ENCODE results near the gene PIK3R3.
"Not testable (repeated sequence)": the region's sequence is repeated elsewhere in the genome, so short reads cannot be mapped to it uniquely, and the experiment has no call there.

The PIK3R3 gene

DNA sequence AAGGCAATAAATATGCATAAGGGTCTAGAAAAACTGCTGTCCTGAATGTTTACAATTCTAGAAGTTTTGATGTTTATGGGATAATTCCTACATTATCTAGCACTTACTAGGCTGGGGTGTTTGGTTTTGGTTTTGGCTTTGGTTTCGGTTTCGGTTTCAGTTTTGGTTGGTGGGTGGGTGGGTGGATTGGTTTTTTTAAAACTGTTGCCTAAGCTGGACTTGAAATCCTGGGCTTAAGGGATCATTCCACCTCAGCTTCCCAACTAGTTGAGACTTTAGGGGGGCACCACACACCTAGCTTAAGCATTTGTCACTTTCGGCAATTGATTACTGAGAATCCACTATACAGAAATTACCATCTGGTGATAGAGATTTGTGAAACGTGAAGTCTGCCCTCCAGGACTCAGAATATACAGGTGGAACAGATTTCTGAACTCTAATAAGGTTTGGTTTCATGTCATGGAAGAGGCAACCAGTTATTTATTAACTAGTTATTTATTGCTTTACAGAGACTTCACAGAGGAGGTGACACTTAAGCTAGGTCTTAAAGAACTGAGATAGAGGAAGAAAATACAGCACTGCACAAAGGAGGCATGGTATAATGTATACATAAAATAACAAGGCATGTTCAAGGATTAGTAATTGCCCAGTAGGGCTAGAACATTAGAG is 69.6 kb downstream of the PIK3R3 start:
- TF ChIP-seq, protein P1, sequence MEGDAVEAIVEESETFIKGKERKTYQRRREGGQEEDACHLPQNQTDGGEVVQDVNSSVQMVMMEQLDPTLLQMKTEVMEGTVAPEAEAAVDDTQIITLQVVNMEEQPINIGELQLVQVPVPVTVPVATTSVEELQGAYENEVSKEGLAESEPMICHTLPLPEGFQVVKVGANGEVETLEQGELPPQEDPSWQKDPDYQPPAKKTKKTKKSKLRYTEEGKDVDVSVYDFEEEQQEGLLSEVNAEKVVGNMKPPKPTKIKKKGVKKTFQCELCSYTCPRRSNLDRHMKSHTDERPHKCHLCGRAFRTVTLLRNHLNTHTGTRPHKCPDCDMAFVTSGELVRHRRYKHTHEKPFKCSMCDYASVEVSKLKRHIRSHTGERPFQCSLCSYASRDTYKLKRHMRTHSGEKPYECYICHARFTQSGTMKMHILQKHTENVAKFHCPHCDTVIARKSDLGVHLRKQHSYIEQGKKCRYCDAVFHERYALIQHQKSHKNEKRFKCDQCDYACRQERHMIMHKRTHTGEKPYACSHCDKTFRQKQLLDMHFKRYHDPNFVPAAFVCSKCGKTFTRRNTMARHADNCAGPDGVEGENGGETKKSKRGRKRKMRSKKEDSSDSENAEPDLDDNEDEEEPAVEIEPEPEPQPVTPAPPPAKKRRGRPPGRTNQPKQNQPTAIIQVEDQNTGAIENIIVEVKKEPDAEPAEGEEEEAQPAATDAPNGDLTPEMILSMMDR (conservative IDR thresholded peaks at IDR 0.05), result no peak
- peak overlapping the region; percentile 51 for H3K27ac ChIP-seq

DNA sequence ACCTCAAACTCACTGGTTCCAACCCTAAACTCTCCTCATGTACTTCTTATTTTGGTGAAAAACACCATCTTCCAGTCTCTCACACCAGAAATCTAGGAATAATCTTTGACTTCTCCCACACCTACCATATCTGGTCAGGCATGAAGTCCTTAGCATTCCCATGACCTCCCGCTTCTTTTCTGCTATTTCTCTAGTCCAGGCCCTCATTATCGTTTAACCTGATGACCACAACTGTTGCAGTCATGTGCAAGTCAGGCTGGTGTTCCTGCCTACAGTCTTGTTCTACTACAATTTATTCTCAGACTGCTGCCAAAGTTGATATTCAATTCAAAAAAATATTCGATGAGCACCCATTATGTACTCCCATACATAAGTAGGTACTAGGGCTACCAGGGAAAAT is 71.3 kb downstream of the PIK3R3 start:
- H3K27ac ChIP-seq, result no peak overlapping the region
- TF ChIP-seq, protein P1 (conservative IDR thresholded peaks at IDR 0.05), result no peak

GRCh38 chr1:46058936-46059335 is 73.5 kb downstream of the PIK3R3 start:
- TF ChIP-seq, protein P1 (conservative IDR thresholded peaks at IDR 0.05), result no peak
- H3K27ac ChIP-seq, result no peak overlapping the region

DNA sequence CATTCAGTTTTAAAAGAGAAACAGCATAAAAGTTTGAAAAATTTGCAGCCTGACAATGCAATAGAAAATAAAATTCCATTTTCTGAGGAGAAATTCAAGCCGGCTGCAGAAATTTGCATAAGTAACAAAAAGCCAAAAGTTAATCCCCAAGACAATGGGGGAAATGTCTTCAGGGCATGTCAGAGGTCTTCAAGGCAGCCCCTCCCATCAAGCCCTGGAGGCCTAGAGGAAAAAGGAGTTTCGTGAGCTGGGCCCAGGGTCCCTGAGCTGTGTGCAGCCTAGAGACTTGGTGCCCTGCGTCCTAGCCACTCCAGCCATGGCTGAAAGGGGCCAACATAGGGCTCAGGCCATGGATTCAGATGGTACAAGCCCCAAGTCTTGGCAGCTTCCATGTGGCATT is 74.6 kb downstream of the PIK3R3 start:
- TF ChIP-seq, protein P1 (conservative IDR thresholded peaks at IDR 0.05), result no peak

GRCh38 chr1:46057215-46057614 is 75.2 kb downstream of the PIK3R3 start:
- not testable (repeated sequence) for H3K27ac ChIP-seq

More for the DNA sequence above, 74.6 kb downstream of the PIK3R3 start:
- H3K27ac ChIP-seq, result no peak overlapping the region

DNA sequence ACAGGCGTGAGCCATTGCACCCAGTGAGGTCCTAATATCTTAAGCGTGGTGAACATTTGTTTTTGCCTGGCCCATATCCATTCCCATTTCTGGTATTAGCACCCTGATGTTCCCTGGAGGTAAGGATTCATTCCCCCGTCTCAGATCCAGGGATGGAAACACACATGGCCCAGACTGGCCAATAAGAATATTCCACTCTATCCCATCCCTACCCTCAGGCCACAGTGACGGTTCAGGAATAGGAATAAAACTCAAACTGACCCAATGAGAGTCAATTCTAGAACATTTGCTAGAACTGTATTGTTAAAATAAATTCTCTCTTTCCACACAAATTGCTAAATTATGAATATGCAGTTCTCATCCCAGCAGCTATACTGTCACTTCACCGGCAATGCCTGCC is 76.1 kb downstream of the PIK3R3 start:
- TF ChIP-seq, protein P1 (conservative IDR thresholded peaks at IDR 0.05), result no peak
- no peak overlapping the region for H3K27ac ChIP-seq

DNA sequence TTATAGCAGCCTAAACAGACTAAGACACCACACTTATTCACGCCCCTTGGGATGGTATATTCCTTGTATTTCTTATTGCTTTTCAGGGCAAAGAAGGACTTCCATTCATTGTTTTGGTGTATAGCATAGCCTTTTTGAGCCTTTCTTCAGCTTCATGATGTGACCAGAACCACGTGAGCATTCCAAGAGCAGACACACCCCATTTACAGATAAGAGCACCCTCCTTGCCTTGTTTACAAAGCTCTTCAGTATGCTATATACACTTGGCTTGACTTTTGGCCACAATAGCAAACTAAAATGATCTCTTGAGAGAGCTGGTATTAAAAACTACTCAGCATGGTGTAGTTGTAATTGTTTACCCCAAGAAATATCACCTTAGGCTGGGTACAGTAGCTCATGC is 78.7 kb downstream of the PIK3R3 start:
- TF ChIP-seq, protein P1 (conservative IDR thresholded peaks at IDR 0.05), result no peak
- H3K27ac ChIP-seq, result no peak overlapping the region

GRCh38 chr1:46044116-46044515 is 88.3 kb downstream of the PIK3R3 start:
- no peak overlapping the region for H3K27ac ChIP-seq
- TF ChIP-seq, protein P1 (conservative IDR thresholded peaks at IDR 0.05), result no peak

Data from VCaP (cell line).